ENCODE results near the gene SMG7. TPM values are rescaled to one million over a fixed set of nuclear protein-coding genes. Genes with fewer than 3 reads are reported as not detected.

The SMG7 gene
- total RNA-seq, 4 donors from 2014 or later: 33.7 to 42.8 (median 36.5) TPM

- TF ChIP-seq CTCF (IDR thresholded peaks at IDR 0.05; ENCODE audit: low read depth): no peak
Measured at GRCh38 chr1:183470147-183470960, 1.9 kb upstream of the SMG7 start.

GRCh38 chr1:183470961-183471742, 1.1 kb upstream of the SMG7 start:
- TF ChIP-seq CTCF (IDR thresholded peaks at IDR 0.05; ENCODE audit: low read depth): no peak

GRCh38 chr1:183471743-183472487, 384 bp upstream of the SMG7 start:
- no peak for TF ChIP-seq CTCF (IDR thresholded peaks at IDR 0.05; ENCODE audit: low read depth)

GRCh38 chr1:183473217-183473536, 878 bp downstream of the SMG7 start:
- no peak for TF ChIP-seq CTCF (IDR thresholded peaks at IDR 0.05; ENCODE audit: low read depth)

GRCh38 chr1:183476081-183476480, 3.8 kb downstream of the SMG7 start:
- no peak for TF ChIP-seq CTCF (IDR thresholded peaks at IDR 0.05; ENCODE audit: low read depth)

GRCh38 chr1:183477986-183478781, 5.9 kb downstream of the SMG7 start:
- no peak for TF ChIP-seq CTCF (IDR thresholded peaks at IDR 0.05; ENCODE audit: low read depth)

Measured in subcutaneous adipose tissue (tissue), 4 donors.